Hepatocyte (in vitro differentiated cells): ENCODE data around the gene FARP1. TPM values are rescaled to one million over a fixed set of nuclear protein-coding genes. Genes with fewer than 3 reads are reported as not detected.

Experiments used
- DNase-seq: peaks from one replicate; pipeline ENCODE4 v3.0.0-alpha.2; 2016; ENCODE audit warnings: low spot score
- H2AFZ ChIP-seq: fragments of 200-600 bp; sonication (generic); 2 replicates; pipeline ENCODE4 v1.6.0; 2016; ENCODE audit warnings: antibody characterized with exemption, mild to moderate bottlenecking
- H3K27ac ChIP-seq: fragments of 200-600 bp; sonication (generic); 2 replicates; pipeline ENCODE4 v1.5.1; 2016; ENCODE audit warnings: mild to moderate bottlenecking
- H3K27me3 ChIP-seq: fragments of 200-600 bp; sonication (generic); 2 replicates; pipeline ENCODE4 v1.6.1; 2016
- H3K36me3 ChIP-seq: fragments of 200-600 bp; sonication (generic); replicated peaks from 2 replicates; pipeline ENCODE4 v1.5.1; 2016; ENCODE audit warnings: low read depth; ENCODE audit not compliant: insufficient read depth
- H3K4me1 ChIP-seq: fragments of 200-600 bp; sonication (generic); 2 replicates; pipeline ENCODE4 v1.5.1; 2016; ENCODE audit warnings: mild to moderate bottlenecking, moderate library complexity; ENCODE audit not compliant: insufficient read depth
- H3K4me2 ChIP-seq: fragments of 200-600 bp; sonication (generic); 2 replicates; pipeline ENCODE4 v1.6.0; 2016
- H3K4me3 ChIP-seq: fragments of 200-600 bp; sonication (generic); 2 replicates; pipeline ENCODE4 v1.5.1; 2016; ENCODE audit warnings: mild to moderate bottlenecking
- H3K79me2 ChIP-seq: fragments of 200-600 bp; sonication (generic); 2 replicates; pipeline ENCODE4 v1.6.0; 2017; ENCODE audit warnings: mild to moderate bottlenecking
- H3K9me2 ChIP-seq: fragments of 200-600 bp; sonication (generic); replicated peaks from 2 replicates; pipeline ENCODE4 v1.6.0; 2017; ENCODE audit warnings: mild to moderate bottlenecking; ENCODE audit not compliant: insufficient read depth
- H3K9me3 ChIP-seq: fragments of 200-600 bp; sonication (generic); 2 replicates; pipeline ENCODE4 v1.5.1; 2016; ENCODE audit warnings: low read depth, mild to moderate bottlenecking
- H4K20me1 ChIP-seq: fragments of 200-600 bp; sonication (generic); 2 replicates; pipeline ENCODE4 v1.6.0; 2016; ENCODE audit warnings: mild to moderate bottlenecking; ENCODE audit not compliant: insufficient read depth, poor library complexity, severe bottlenecking
- EZH2 ChIP-seq: fragments of 200-600 bp; sonication (generic); IDR thresholded peaks from 2 replicates; pipeline ENCODE4 v1.6.1; 2016; ENCODE audit warnings: antibody characterized with exemption, mild to moderate bottlenecking, borderline replicate concordance
- EZH2phosphoT487 ChIP-seq: fragments of 200-600 bp; sonication (generic); IDR thresholded peaks from one replicate; pipeline ENCODE4 v1.6.1; 2018; ENCODE audit warnings: antibody characterized with exemption, mild to moderate bottlenecking, low read depth, moderate library complexity; ENCODE audit not compliant: unreplicated experiment, severe bottlenecking
- WGBS: methylation state at CpG from one replicate; pipeline ENCODE4 v1.1.6; 2016; ENCODE audit warnings: low lambda C conversion rate; ENCODE audit errors: missing lambda C conversion rate; 5-methylcytosine and 5-hydroxymethylcytosine counted together
- polyA plus RNA-seq: library from polyadenylated mRNA; unstranded; fragments of >200 nt; fragmentation: Nextera tagmentation; extraction: Ambion mirVana; gene quantifications from 2 replicates; pipeline ENCODE4 v1.2.1, GENCODE V29; 2016
- total RNA-seq: library from RNA; depleted of rRNA; stranded (reverse); fragments of >200 nt; gene quantifications from 2 replicates; pipeline ENCODE4 v1.2.3, GENCODE V29; 2014
- TF ChIP-seq, protein P1 (sequence below): fragments of 200-600 bp; sonication (generic); IDR thresholded peaks from 2 replicates; pipeline ENCODE4 v1.5.1; 2016; ENCODE audit warnings: antibody characterized with exemption, mild to moderate bottlenecking; ENCODE audit not compliant: poor library complexity

The FARP1 gene
- total and polyA plus RNA-seq, 2 experiments from 2014 or later = 35.5 to 68.7 TPM

GRCh38 chr13:98475522-98475921 is 332.6 kb downstream of the FARP1 start:
- Histone ChIP-seq H3K79me2 (peaks cover 58% of the 10 kb centered on the region), H3K4me1 (peaks cover 20% of the 10 kb centered on the region), H3K27me3 (no peaks in the 10 kb centered on the region), H3K36me3 (no peaks in the 10 kb centered on the region), H3K4me3 (no peak overlapping the region), H3K9me2 (no peaks in the 10 kb centered on the region), H3K4me2 (no peak overlapping the region), H3K27ac (no peak overlapping the region), H2AFZ (no peak overlapping the region), H4K20me1 (peaks cover 7% of the 10 kb centered on the region), H3K9me3 (no peaks in the 10 kb centered on the region)
- DNase-seq = no peak
- 79% methylated on average over 13 of the region's 13 CpGs for WGBS
- TF ChIP-seq, protein P1, sequence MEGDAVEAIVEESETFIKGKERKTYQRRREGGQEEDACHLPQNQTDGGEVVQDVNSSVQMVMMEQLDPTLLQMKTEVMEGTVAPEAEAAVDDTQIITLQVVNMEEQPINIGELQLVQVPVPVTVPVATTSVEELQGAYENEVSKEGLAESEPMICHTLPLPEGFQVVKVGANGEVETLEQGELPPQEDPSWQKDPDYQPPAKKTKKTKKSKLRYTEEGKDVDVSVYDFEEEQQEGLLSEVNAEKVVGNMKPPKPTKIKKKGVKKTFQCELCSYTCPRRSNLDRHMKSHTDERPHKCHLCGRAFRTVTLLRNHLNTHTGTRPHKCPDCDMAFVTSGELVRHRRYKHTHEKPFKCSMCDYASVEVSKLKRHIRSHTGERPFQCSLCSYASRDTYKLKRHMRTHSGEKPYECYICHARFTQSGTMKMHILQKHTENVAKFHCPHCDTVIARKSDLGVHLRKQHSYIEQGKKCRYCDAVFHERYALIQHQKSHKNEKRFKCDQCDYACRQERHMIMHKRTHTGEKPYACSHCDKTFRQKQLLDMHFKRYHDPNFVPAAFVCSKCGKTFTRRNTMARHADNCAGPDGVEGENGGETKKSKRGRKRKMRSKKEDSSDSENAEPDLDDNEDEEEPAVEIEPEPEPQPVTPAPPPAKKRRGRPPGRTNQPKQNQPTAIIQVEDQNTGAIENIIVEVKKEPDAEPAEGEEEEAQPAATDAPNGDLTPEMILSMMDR = no peak
- TF ChIP-seq EZH2 (no peak), EZH2phosphoT487 (no peak)

DNA sequence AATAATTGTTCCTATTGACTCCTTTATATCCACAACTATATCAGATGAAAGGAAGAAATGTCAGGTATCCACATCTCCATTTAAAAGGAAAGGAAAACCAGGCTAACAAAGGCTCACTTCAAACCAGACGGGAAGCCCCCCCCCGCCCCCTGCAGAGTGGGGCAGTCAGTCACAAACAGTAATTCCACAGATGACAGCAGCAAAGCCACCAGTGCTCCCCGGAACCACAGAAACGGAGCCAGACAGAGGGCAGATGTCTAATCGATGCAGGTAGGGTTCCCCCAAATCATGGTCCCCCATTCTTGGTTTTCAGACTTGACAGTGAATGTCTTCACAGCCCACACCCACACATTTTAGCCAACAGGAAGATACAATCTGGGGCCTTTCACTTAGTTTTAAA is 333.2 kb downstream of the FARP1 start:
- no peak for DNase-seq
- Histone ChIP-seq H3K9me3 (no peaks in the 10 kb centered on the region), H3K27me3 (no peaks in the 10 kb centered on the region), H3K9me2 (no peaks in the 10 kb centered on the region), H3K4me2 (no peak overlapping the region), H3K36me3 (no peaks in the 10 kb centered on the region), H2AFZ (no peak overlapping the region), H4K20me1 (peaks cover 8% of the 10 kb centered on the region), H3K4me3 (no peak overlapping the region), H3K27ac (peak overlapping the region; percentile 34), H3K79me2 (peaks cover 60% of the 10 kb centered on the region), H3K4me1 (peaks cover 20% of the 10 kb centered on the region)
- no peak for TF ChIP-seq EZH2phosphoT487
- no peak for TF ChIP-seq EZH2
- TF ChIP-seq, protein P1 = no peak
- WGBS = 60% methylated on average over 5 of the region's 5 CpGs

GRCh38 chr13:98476538-98476966 is 333.7 kb downstream of the FARP1 start:
- Histone ChIP-seq H3K4me2 (no peak overlapping the region), H3K79me2 (peaks cover 60% of the 10 kb centered on the region), H3K36me3 (no peaks in the 10 kb centered on the region), H3K27me3 (no peaks in the 10 kb centered on the region), H3K27ac (peak overlapping the region; percentile 34), H3K4me1 (peaks cover 20% of the 10 kb centered on the region), H4K20me1 (peaks cover 7% of the 10 kb centered on the region), H3K4me3 (no peak overlapping the region), H2AFZ (no peak overlapping the region), H3K9me2 (no peaks in the 10 kb centered on the region), H3K9me3 (no peaks in the 10 kb centered on the region)
- 80% methylated on average over 13 of the region's 13 CpGs for WGBS
- DNase-seq = no peak
- no peak for TF ChIP-seq EZH2
- TF ChIP-seq EZH2phosphoT487 = no peak
- TF ChIP-seq, protein P1 = no peak
